ELF-1 (cell line): ENCODE measurements around the gene ANO7.

ENCODE experiments used
- DNase-seq: peaks from one replicate; pipeline ENCODE4 v3.0.0-alpha.2; 2016; ENCODE audit warnings: low read depth, low spot score

ANO7 gene

GRCh38 chr2:241207641-241208040 lies 19.2 kb downstream of the ANO7 start:
- no peak for DNase-seq

- no peak for DNase-seq
Measured at GRCh38 chr2:241208058-241208457, 19.6 kb downstream of the ANO7 start.

GRCh38 chr2:241209271-241209670 lies 20.8 kb downstream of the ANO7 start:
- no peak for DNase-seq

- peak; percentile 91 for DNase-seq
Measured at GRCh38 chr2:241211276-241211675, 22.8 kb downstream of the ANO7 start.

GRCh38 chr2:241213041-241213440 lies 24.6 kb downstream of the ANO7 start:
- DNase-seq: no peak

- DNase-seq: no peak
Measured at GRCh38 chr2:241213567-241213966, 25.1 kb downstream of the ANO7 start.

GRCh38 chr2:241214209-241214608 lies 25.7 kb downstream of the ANO7 start:
- DNase-seq: no peak

GRCh38 chr2:241214766-241215165 lies 26.3 kb downstream of the ANO7 start:
- no peak for DNase-seq

- no peak for DNase-seq
Measured at GRCh38 chr2:241215421-241215820, 26.9 kb downstream of the ANO7 start.

GRCh38 chr2:241216211-241216761 lies 27.8 kb downstream of the ANO7 start:
- DNase-seq: peak; percentile 77

- peak; percentile 82 for DNase-seq
Measured at GRCh38 chr2:241217320-241218031, 29.0 kb downstream of the ANO7 start.

- DNase-seq: peak; percentile 52
Measured at GRCh38 chr2:241218131-241219029, 29.9 kb downstream of the ANO7 start.

GRCh38 chr2:241219030-241219382 lies 30.5 kb downstream of the ANO7 start:
- no peak for DNase-seq

- DNase-seq: no peak
Measured at GRCh38 chr2:241219856-241220356, 31.4 kb downstream of the ANO7 start.

GRCh38 chr2:241223211-241224017 lies 34.9 kb downstream of the ANO7 start:
- DNase-seq: peak; percentile 69

- no peak for DNase-seq
Measured at GRCh38 chr2:241224018-241224850, 35.8 kb downstream of the ANO7 start.

GRCh38 chr2:241224851-241225438 lies 36.5 kb downstream of the ANO7 start:
- no peak for DNase-seq

- peak; percentile 28 for DNase-seq
Measured at GRCh38 chr2:241225545-241225944, 37.1 kb downstream of the ANO7 start.

- no peak for DNase-seq
Measured at GRCh38 chr2:241225983-241226382, 37.5 kb downstream of the ANO7 start.
